ENCODE data around the gene MMEL1. TPM values are rescaled to one million over a fixed set of nuclear protein-coding genes. Genes with fewer than 3 reads are reported as not detected.

MMEL1 gene
- total RNA-seq, 1 donor from 2014 or later = 0.62 TPM

DNA sequence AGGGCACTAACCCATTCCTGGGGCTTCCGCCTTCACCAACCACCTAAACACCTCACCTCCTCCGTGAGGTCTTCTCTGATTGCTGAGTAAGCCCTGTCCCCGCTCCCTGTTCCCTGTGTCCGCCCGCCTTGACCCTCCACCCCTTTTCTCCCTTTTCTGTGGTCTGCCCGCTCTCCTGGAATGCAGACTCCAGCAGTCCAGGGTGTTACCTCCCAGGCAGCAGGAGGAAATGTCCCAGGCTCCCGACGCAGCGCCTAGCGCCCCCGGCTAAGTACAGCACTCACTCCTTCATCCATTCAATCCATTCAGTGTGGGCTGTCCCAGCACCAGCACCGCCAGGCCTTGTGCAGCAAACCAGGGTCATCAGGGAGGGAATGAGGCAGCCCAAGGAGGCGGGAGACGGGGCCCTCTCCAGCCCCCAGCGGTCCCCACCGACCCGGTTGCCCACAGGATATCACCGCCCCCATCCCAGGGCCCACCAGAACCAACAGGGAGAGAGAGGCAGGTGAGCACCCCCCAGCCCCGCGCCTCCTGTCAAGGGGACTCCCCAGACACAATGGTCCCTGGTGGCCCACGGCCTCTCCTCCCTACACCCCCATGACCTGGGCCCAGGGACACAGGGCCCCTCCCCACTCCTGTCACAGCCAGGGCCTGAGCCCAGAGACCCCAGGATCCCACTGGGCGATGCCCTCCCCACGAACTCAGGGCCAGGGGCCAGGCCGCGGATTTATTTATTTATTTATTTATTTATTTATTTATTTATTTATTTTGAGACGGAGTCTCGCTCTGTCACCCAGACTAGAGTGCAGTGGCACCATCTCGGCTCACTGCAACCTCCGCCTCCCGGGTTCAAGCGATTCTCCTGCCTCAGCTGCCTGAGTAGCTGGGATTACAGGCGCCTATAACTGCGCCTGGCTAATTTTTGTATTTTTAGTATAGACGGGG, 66.4 kb downstream of the MMEL1 start:
- Mint-ChIP-seq H3K27me3 (ENCODE audit: low read depth) (peaks cover 3% of the 10 kb centered on the region), H3K27ac (ENCODE audit: unreplicated experiment) (no peak overlapping the region), H3K4me1 (ENCODE audit: low read depth) (peaks cover 3% of the 10 kb centered on the region), H3K36me3 (ENCODE audit: low read depth) (no peaks in the 10 kb centered on the region), H3K9me3 (ENCODE audit: low read depth) (no peaks in the 10 kb centered on the region), H3K4me3 (ENCODE audit: unreplicated experiment) (no peak overlapping the region)
- no peak for DNase-seq (ENCODE audit: low spot score)
- TF ChIP-seq, protein P1, sequence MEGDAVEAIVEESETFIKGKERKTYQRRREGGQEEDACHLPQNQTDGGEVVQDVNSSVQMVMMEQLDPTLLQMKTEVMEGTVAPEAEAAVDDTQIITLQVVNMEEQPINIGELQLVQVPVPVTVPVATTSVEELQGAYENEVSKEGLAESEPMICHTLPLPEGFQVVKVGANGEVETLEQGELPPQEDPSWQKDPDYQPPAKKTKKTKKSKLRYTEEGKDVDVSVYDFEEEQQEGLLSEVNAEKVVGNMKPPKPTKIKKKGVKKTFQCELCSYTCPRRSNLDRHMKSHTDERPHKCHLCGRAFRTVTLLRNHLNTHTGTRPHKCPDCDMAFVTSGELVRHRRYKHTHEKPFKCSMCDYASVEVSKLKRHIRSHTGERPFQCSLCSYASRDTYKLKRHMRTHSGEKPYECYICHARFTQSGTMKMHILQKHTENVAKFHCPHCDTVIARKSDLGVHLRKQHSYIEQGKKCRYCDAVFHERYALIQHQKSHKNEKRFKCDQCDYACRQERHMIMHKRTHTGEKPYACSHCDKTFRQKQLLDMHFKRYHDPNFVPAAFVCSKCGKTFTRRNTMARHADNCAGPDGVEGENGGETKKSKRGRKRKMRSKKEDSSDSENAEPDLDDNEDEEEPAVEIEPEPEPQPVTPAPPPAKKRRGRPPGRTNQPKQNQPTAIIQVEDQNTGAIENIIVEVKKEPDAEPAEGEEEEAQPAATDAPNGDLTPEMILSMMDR (IDR thresholded peaks at IDR 0.05) = no peak

DNA sequence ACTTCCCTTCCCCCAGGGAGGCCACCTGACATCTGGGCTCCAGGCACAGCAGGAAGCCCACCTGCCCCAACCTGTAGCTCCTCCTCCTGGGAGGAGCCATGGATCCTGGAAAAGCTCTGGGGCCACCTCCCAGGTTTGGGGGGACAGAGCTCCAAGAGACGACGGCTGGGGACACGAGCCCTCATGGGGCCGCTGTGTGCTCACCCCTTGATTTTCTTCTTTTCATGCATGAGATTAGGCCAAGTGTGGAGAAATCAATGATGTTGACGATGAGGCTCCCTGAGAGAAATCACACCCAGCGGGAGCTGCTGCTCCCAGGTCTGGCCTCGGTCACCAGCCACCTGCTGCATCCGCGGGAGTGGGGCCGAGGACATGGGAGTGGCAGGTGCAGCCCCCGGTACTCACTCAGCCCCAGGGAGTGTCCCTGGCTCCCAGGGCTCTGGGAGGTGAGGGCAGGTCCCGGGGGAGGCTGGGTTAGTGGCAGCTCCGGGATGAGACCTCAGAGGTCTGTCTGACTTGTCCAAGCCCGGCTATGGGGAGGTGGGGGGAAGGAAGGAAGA, 67.9 kb downstream of the MMEL1 start:
- no peak overlapping the region for H3K27ac Mint-ChIP-seq (ENCODE audit: unreplicated experiment)
- no peak for DNase-seq (ENCODE audit: low spot score)
- TF ChIP-seq, protein P1 (IDR thresholded peaks at IDR 0.05) = no peak
- peaks cover 3% of the 10 kb centered on the region for H3K4me1 Mint-ChIP-seq (ENCODE audit: low read depth)
- no peaks in the 10 kb centered on the region for H3K9me3 Mint-ChIP-seq (ENCODE audit: low read depth)
- H3K27me3 Mint-ChIP-seq (ENCODE audit: low read depth) = no peaks in the 10 kb centered on the region
- no peaks in the 10 kb centered on the region for H3K36me3 Mint-ChIP-seq (ENCODE audit: low read depth)
- no peak overlapping the region for H3K4me3 Mint-ChIP-seq (ENCODE audit: unreplicated experiment)

DNA sequence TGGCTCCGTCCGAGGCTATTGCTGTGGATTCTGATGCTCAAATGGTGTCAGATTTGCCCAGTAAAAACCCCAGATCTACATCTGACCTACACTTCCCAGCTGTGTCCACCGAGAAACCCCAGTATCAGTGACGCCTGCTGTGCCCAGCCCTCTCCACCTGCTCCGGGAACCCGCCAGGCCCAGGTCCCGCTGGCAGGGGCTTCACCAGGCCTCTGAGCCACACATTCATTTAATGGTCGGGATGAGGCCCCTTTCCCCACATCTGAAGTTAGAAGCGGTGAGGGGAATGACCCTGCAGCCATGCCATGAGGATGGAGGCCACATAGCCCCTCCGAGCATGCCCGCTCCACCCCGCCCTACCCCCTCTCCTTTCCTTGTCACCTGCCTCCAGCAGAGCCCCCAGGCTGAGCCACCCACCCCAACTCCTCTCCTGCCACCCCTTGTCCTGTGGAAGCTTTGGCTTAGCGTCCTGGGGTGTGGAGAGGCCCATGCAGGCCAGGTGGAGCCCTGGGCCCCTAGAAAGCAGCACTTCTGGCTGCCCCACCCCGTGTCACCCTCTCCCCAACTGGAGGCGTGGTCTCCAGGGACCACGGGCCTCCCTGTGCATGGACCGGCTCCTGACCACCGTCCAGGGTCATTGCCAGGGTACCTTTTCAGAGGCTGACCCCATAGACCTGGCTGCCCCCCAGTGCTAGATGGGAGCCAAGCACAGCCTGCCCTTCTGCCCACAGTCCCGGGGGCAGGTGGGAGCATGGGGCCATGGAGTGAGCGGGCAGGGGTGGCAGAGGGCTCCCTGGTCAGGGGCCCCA, 68.6 kb downstream of the MMEL1 start:
- TF ChIP-seq, protein P1 (IDR thresholded peaks at IDR 0.05) = no peak
- Mint-ChIP-seq H3K9me3 (ENCODE audit: low read depth) (no peaks in the 10 kb centered on the region), H3K27ac (ENCODE audit: unreplicated experiment) (no peak overlapping the region), H3K27me3 (ENCODE audit: low read depth) (no peaks in the 10 kb centered on the region), H3K4me1 (ENCODE audit: low read depth) (peaks cover 3% of the 10 kb centered on the region), H3K4me3 (ENCODE audit: unreplicated experiment) (no peak overlapping the region), H3K36me3 (ENCODE audit: low read depth) (no peaks in the 10 kb centered on the region)
- DNase-seq (ENCODE audit: low spot score) = no peak

DNA sequence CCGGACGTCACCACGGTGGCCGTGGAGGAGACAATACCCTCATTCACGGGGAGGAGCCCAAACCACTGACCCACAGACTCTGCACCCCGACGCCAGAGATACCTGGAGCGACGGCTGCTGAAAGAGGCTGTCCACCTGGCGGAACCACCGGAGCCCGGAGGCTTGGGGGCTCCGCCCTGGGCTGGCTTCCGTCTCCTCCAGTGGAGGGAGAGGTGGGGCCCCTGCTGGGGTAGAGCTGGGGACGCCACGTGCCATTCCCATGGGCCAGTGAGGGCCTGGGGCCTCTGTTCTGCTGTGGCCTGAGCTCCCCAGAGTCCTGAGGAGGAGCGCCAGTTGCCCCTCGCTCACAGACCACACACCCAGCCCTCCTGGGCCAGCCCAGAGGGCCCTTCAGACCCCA, 69.6 kb downstream of the MMEL1 start:
- Mint-ChIP-seq H3K27me3 (ENCODE audit: low read depth) (no peaks in the 10 kb centered on the region), H3K4me3 (ENCODE audit: unreplicated experiment) (no peak overlapping the region), H3K9me3 (ENCODE audit: low read depth) (no peaks in the 10 kb centered on the region), H3K4me1 (ENCODE audit: low read depth) (peaks cover 3% of the 10 kb centered on the region), H3K36me3 (ENCODE audit: low read depth) (no peaks in the 10 kb centered on the region), H3K27ac (ENCODE audit: unreplicated experiment) (no peak overlapping the region)
- TF ChIP-seq, protein P1 (IDR thresholded peaks at IDR 0.05) = no peak
- no peak for DNase-seq (ENCODE audit: low spot score)

Data from chondrocyte (in vitro differentiated cells).